ENCODE results near the gene SETD6.
A peak's percentile ranks its signal among the peaks of the same experiment; 100 is the strongest.

GRCh38 chr16:58515871-58516767, 802 bp downstream of the SETD6 start:
- TF ChIP-seq POLR2AphosphoS5 (IDR thresholded peaks at IDR 0.05) (peak in 2 of 3 donors; percentile 18 to 39), CTCF (IDR thresholded peaks at IDR 0.05) (peak in 1 of 5 experiments; percentile 37), EP300 (IDR thresholded peaks at IDR 0.05; ENCODE audit: low read depth) (no peak), POLR2A (IDR thresholded peaks at IDR 0.05) (no peak)

Measured in transverse colon (tissue), 4 donors.